ENCODE results near the gene PPT2. TPM values are rescaled to one million over a fixed set of nuclear protein-coding genes. Genes with fewer than 3 reads are reported as not detected.
"Not testable (repeated sequence)": the region's sequence is repeated elsewhere in the genome, so short reads cannot be mapped to it uniquely, and the experiment has no call there.

PPT2 gene
- total RNA-seq, 1 donor from 2014 or later: 15.1 TPM

DNA sequence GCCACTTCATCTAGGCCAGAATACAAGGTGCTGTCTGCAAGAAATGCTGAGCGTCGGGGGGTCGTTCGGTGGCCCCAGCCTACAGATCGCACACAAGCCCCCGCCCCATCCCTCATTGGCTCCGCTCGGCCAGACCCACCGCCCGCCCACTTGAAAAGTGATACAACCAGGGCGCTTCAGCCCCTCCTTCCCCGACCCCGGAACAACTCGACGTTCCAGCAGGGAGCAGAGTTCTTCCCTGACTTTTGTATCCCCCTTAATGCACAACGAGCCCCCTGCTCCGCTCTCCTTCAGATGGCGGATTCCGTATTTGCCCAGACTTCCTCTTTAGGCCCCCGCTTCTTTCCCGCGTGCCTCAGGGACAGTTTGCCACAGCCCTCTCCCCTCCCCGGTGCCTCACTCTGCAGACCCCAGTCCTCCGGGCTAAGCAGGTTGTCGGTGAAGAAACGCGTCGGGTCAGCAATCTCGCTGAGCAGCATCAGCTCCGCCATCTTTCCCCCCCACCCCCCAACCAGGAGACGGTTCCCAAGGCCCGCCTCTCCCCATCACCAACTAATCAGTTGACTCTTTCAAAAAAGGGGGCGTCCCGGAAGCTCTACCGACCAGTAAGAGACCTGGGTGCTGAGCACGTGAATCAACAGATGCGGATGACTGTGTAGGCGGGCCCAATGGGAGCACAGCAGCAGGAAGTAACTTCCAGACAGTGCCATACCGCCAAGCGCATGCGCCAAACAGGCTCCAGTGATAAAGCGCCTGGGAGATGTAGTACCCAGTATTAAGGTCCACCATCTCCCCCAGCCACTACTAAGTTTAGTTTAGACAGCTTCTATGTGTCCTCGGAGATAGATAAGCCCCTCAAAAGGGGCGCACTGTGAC lies 26.0 kb upstream of the PPT2 start, which contains the start of gene ATF6B:
TSS of gene ATF6B (minus strand) at position 530 of the 876 bp plus-strand sequence. CDS start at position 491, 39 bp downstream.
- DNase-seq: peak; percentile 99

DNA sequence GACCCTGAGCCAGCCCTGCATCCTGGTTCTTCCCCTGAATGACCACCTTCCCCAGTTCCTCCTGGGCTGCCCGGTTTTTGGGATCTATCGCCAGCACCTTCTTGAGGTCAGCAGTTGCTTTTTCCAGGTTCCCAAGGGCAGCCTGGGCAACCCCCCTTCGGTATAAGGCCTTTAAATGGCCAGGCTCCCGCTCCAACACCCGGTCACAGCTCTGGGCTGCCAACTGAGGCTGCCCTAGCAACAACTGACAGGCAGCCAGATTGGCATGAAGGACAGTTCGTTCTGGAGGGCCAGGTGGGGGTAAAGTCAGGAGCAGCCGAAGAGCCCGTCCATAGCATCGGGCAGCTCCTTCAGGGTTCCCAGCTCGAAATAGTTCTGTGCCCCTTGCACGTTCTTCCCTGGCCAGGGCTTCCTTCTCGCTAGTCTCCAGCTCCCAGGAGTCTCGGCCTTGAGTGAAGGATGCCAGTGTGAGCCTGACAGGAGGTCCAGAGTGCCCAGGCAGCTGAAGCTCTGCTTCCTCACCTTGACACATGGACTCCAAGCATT lies 25.1 kb upstream of the PPT2 start:
- no peak for DNase-seq

DNA sequence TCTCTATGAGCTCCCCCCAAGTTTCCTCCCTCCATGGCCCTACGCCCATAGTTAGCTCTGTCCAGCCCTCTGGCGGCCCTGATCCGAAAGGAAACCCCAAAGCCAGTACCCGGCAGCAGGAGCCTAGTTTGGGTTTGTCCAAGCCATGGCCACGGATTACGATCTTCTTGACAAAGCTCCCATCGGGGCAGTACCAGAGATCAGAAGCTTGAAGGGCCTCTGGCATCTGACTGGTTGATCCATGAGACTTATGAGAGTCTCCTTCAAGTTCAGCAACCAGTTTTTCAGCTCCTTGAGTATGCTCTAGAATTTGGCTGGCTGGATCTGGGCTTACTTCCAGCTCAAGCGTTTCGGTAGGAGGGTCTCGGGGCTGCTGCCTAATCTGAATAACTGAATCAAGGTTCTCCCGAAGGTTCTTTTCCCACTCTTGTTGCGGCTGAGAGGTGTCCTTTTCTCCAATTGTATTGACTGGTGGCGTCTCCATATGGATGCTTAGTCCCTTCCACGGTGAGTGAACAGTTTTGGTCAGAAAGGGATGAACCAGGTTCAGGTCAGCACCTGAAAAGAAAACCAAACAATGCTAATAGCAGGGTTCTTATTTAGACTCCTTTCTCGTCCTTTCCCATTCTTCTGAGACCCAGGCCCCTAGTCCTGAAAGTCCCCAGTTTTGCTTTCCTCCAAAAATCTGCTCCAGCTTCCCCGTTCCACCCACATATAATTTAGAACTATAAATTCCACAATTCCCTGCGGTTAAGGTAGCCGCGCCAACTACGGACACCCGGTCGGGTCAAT lies 24.4 kb upstream of the PPT2 start:
- DNase-seq: no peak

DNA sequence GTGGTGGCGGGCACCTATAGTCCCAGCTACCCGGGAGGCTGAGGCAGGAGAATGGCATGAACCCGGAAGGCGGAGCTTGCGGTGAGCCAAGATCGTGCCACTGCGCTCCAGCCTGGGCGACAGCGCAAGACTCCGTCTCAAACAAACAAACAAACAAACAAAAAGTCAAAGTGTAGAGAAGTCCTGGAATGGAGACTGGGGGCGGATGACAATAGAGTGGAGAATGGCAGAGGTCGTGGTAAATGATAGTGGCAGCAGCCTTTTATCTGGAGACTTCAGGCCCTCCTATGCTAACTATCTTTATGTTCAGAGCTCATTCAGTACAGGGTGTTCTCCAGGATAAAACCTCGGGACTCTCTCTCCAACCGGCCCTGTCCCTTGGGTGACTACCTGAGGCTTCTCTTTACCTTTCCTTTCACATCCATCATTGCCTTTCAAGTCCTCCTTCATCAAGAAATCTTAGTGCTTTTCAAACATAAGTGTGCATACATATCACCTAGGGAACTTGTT lies 22.4 kb upstream of the PPT2 start:
- no peak for DNase-seq

DNA sequence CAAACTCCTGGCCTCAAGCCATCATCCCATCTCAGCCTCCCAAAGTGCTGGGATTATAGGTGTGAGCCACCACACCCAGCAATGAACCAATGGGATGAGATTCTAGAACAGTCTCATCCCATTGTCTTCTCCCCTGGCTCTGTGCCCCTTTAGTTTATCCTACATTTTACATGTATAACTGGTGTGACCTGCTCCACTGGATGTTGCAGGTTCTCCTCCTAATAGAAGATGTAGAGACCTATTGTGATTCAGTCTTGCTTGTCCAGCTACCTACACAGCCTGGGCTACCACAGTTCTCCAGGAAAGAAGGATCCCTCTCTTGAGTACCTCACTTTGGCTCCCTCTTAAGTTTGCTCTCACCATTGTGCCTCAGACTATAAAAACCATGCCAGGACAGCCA lies 21.8 kb upstream of the PPT2 start:
- DNase-seq: no peak

DNA sequence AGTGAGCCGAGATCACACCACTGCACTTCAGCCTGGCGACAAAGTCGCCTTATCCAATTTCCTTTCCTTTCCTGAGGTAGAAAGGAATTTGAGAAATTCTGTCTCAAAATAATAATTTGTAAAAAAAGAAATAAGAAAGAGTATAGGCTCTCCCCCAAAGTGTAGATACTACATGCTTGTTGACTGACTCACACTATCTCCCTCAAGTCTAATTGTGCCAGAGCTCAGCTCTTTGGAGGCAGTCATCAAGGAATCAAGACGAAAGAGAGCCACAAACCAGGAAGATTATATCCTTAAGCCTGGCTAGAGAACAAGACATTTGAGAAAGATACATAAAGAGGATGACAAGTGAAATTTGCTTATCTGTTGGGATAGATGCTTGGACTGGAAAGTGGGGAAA lies 20.2 kb upstream of the PPT2 start:
- no peak for DNase-seq

DNA sequence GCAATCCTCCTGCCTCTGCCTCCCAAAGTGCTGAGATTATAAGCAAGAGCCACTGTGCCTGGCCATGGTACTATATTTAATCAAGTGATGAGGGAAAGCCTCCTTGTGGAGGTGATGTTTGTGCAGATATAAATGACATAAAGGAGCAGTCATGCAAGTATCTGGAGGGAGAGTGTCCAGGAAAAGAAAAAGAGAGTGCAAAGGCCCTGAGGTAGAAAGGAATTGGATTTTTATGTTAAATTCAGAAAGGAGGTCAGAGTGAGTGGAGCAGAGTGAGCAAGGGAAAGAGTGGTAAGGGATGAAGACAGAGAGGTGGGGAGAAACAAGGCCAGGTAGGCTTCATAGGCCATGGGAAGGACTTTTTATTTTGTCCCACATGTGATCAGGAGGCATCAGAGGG lies 16.5 kb upstream of the PPT2 start:
- no peak for DNase-seq

DNA sequence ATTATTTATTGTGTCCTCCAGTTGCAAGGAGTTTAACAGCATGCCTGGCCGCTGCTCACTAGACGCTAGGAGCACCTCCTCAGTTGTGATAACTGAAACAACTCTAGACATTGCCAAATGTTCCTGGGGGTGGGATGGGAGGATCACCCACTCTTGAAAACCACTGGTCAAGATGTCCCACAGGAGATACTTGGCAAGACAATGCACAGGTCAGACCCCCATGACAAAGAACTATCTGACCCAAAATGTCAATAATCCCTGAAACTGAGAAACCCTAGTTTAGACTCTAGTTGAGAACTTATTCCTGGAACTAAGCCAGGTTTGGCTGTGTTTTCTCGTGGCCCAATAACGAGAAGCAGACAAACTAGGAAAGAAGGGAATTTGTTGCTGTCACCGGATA lies 14.4 kb upstream of the PPT2 start:
- DNase-seq: no peak

DNA sequence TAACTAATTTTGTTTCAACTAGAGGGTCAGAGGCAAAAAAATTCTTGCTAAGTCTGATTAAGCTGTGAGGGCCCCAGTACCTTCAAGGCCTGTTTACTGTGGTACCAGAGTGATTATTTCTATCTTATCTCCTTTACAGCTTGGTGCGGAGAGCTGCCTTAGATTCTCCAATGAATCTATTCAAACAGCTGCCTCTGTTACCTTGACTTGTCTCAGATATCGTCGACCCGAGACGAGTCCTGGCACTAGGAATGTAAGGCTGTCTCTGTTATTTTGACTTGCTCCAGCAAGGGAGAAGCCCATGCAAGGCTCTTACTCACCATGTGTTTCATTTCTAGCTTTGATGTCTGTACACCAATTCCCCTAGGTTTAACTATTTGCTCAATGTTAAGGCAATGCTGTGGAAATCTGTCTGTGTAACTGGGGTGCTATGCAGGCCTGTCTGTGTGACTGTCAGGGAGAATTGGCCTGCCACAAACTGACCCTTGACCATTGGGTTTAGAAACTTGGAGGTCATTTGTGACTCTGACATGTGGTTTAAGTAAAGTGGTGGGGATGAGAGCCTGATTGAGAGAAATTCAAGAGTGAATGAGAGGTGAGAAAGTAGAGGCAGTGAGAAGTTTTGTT lies 13.4 kb upstream of the PPT2 start:
- DNase-seq: no peak

DNA sequence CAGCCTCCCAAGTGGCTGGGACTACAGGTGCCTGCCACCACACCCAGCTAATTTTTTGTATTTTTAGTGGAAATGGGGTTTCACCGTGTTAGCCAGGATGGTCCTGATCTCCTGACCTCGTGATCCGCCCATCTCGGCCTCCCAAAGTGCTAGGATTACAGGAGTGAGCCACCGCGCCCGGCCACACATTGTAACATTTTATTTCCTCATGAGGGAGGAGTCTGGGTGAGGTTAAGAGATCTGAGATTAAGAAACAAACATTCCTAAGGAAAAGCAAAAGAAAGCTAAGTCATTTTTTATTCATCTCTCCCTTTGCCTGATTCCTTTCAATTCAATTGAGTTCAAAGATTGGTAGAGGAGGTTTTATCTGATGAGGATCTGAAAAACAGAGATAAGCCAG lies 9.7 kb upstream of the PPT2 start:
- DNase-seq: not testable (repeated sequence)

DNA sequence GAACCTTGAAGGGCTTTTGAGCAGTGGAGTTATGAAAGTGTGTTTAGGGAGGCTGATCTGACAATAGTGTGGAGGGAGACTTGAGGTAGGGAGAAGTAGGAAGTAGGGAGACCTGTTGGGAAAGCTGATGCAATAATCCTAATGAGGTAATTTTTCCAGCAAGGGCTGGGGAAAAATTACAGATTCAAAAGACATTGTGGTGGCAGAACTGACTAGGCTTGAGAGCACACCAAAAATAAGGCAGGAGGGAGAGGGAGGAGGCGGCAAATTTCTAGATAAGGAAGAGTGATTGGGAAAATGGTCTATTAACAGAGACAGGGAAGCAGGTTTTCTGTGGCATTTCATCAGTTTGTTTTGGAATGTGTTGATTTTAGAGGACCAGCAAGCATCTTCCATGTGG lies 7.7 kb upstream of the PPT2 start:
- no peak for DNase-seq

DNA sequence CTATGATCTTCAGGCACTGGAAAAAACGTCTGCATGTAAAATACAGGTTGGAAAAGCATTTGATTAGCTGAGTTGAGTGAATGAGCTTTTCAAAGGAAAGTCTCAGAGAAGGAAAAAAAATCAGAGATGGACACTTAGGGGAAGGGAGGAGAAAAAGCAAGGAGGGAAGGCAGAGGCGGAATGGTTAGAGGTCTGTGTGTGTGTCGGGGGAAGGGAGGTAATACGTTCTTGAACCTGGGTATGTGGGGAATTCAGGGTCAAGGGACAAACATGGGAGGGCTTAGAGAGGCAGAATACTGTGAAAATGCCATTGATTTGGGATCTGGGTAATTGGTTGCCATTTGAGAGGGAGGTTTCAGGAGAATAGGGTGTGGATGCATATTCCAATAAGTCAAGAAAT lies 7.3 kb upstream of the PPT2 start:
- DNase-seq: no peak

DNA sequence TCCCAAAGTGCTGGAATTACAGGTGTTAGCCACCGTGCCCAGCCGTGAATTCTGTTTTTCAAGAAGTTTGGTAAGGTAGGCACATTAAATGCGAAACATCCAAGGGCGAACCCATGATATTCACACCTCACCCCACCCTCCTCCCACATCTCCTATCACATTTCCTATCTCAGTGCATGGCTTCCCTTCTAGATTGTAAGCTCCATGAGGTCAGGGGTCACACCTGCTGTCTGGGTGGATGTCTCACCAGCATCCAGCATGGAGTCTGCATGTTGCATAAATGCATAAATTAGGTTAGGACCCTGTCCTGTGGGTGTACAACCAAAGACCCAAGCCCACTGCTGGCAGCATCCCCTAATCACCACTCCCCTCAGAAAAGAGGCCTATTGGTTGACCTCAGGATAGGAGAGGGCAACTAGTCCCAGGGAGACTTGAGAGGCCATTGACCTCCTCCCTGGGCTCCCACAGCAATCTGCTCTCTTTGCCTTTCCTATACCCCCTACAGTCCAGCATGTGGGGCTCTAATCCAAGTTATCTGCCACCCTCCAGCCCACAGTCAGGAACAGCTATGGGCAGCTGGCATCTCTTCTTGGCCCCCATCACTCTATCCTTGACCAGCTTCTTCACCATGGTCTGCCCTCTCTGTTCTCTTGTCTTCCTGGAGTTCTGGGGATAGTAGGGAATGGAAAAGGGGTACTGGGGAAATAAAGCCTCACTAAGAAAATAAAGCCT lies 6.4 kb upstream of the PPT2 start:
- no peak for DNase-seq

DNA sequence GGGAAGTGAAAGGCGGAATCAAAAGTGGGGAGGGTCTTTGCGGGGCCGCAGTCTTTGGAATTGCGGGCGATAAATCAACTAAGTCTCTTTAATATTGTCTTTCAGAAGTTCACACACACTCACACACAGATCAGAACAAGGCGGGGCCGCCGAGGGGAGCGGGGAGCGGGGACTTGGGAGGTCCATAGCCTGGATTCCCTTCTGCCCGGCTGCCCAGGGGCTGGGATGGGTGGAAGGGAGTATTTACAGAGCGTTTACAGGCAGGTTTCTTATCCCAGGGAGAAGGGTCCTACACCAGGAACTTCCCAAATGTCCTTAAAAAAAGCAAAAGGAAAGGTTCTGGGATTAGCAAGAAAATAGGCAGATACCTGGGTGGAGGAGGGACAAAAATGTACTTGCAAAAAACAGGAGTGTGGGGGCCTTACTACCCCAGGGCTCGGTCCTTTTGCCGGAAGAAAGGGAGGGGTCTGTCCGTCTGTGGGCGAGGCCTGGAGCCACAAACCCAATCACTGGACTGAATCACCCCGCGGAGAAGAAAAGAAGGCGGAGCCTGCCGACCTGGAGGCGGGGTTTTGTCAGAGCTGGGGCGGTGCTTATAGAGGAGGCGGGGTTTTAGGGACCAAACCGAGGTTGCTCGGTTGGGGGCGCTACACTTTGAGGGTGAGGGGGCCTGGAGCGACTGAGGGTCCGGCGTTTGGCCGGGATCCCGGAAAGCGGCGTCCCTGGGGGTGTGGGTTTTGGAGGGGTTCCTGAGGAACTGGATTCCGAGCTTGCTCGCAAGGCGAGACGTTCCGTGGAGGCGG lies 5.5 kb upstream of the PPT2 start:
- DNase-seq: no peak

DNA sequence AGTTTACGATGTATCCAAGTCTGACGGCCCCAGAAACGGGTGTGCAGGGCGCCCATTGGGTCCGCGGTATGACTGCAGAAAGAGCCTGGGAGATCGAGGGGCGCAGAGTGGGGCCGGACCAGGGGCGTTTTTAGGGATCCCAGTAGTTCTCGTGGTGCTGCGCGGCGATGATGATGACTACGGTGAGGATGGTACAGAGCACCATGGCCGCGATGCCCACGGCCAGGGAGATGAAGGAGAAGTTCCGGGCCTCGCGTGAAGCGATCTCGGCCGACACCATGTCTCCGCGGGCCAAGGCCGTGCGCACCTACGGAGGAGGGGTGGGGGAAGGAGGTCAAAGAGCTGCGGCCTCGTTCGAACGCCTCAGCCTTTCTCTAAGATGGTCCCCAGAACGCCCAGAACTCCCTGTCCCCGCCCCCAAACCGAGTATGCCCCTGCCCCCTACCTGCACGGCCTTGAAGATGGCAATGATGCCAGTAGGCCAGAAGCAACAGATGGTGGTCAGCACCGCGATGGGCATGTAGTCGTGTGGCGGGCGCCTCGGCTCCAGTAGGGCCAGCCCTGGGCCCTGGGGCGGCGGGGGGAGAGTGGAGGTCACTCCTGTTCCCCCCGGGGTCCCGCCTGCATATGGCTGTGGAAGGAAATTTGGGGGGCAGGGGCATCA lies 4.7 kb upstream of the PPT2 start:
- no peak for DNase-seq

DNA sequence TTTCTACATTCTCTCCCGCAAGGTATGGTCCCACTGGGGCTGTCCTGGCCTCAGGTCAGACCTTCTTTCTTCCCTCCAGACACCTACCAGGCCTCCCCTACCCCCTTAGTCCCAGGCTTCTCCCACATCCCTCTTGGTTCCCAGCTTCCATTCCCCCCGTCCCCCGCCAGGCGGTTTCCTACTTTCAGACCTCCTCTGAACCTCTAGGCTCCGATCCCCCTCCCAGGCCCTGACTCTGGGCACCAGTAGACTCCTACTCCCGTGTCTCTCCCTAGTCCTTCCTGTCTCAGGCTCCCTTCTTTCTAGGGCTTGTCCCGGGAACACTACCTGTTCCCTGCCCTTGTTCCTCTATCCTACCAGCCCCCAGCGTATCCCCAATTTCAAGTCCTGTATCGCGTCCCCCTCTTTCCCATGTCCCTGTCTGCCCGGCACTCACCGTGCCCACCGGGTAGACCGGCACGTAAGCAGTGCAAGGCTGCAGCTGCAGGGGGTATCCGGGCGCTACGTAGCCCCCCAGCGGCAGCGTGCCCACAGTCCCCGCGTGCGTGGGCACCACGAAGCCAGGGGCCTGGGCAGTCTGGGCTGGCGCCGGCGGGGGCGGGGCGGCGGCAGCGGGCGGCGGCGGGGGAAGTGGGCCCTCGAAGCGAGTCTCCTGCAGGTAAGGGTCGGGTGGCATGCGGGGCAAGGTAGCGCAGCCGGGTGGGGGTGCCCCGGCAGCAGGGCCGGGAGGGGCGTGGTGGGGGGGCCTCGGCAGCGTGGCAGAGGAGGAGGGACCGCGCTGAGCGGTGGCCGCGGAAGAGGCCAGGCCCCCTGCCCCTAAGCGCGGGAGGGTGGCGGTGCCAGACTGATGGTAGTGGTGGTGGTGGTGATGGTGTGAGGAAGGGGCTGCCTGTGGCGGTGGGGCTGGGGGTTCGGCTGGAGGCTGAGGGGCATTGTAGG lies 3.7 kb upstream of the PPT2 start:
- DNase-seq: no peak

DNA sequence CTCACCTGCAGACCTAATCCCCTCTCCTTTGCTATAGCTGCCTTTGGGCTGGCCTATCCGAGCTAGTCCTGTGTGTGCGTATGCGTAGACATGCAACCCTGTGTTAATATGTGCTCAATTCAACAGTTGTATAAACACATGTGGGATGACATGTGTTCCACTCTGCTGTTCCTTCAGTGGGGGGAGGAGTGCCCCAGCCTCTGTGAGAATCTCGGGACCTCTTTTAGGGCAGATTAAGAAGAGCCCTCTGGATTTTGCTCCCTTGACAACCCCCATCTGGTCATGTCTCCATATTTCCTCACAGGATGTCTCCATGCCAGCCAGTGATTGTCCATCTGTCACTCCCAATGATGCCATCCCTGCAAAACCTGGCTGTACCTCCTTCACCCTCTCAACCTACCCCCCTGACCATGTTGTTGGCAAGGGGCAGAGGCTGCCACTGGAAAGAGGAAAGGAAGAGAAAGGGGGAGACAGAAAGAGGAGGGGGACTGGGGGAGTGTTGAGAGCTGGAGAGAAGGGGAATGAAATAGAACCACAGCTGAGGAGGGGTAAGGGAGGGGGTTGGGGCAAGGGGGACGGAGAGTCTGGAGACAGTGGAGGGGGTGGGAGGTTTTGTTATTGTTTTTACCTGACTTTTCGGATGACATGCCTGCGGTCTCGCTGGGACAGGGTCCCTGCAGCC lies 2.6 kb upstream of the PPT2 start:
- DNase-seq: no peak

Measured in occipital lobe (tissue), 2 donors.